Stimulated activated CD4-positive, alpha-beta T cell treated with anti-CD3 and anti-CD28 coated beads, Interleukin-2, amount 100 ng/mL, for 4 hours (primary cell): ENCODE data around the gene CARS1.
A peak's percentile ranks its signal among the peaks of the same experiment; 100 is the strongest.

Source experiments
- DNase-seq: peaks from one replicate; pipeline ENCODE4 v3.0.0-alpha.2; 2020; ENCODE audit warnings: low read depth

The CARS1 gene

GRCh38 chr11:3060436-3061025 is 3.3 kb upstream of the CARS1 start:
- DNase-seq: no peak

- DNase-seq: no peak
Observed at GRCh38 chr11:3058753-3059664, 1.8 kb upstream of the CARS1 start.

GRCh38 chr11:3056296-3057068 is 741 bp downstream of the CARS1 start:
- DNase-seq: no peak

GRCh38 chr11:3055891-3056290 is 1.3 kb downstream of the CARS1 start:
- DNase-seq: no peak

GRCh38 chr11:3052567-3052966 is 4.7 kb downstream of the CARS1 start:
- no peak for DNase-seq

- no peak for DNase-seq
Observed at GRCh38 chr11:3052109-3052479, 5.1 kb downstream of the CARS1 start.

GRCh38 chr11:3051196-3052108 is 5.8 kb downstream of the CARS1 start:
- no peak for DNase-seq

GRCh38 chr11:3050386-3051195 is 6.6 kb downstream of the CARS1 start:
- no peak for DNase-seq

- DNase-seq: peak; percentile 43
Observed at GRCh38 chr11:3049430-3050243, 7.6 kb downstream of the CARS1 start.

GRCh38 chr11:3047637-3048036 is 9.6 kb downstream of the CARS1 start:
- DNase-seq: no peak

- DNase-seq: no peak
Observed at GRCh38 chr11:3046641-3047040, 10.6 kb downstream of the CARS1 start.

- DNase-seq: no peak
Observed at GRCh38 chr11:3046190-3046589, 11.0 kb downstream of the CARS1 start.

- no peak for DNase-seq
Observed at GRCh38 chr11:3044915-3045314, 12.3 kb downstream of the CARS1 start.

- no peak for DNase-seq
Observed at GRCh38 chr11:3044004-3044403, 13.2 kb downstream of the CARS1 start.

- DNase-seq: no peak
Observed at GRCh38 chr11:3043315-3043871, 13.8 kb downstream of the CARS1 start.

GRCh38 chr11:3042496-3043314 is 14.5 kb downstream of the CARS1 start:
- DNase-seq: no peak

GRCh38 chr11:3041699-3042441 is 15.4 kb downstream of the CARS1 start:
- no peak for DNase-seq

GRCh38 chr11:3040881-3041280 is 16.3 kb downstream of the CARS1 start:
- no peak for DNase-seq
